Uterus (tissue), 2 donors: ENCODE measurements around the gene MS4A12.

ENCODE experiments used
- POLR2A ChIP-seq, 2 donors: fragments of 450-650 bp; IDR thresholded peaks; one replicate each; pipeline ENCODE4 v1.6.1; 2016; ENCODE audit warnings: antibody characterized with exemption in 2 of 2, mild to moderate bottlenecking in 1 of 2, moderate library complexity in 1 of 2
- TF ChIP-seq, protein P1 (sequence below), 4 experiments: fragments of 200-600 bp in 2 of 4; fragments of 450-650 bp in 2 of 4; sonication (generic) in 2 of 4; IDR thresholded peaks; one replicate each; pipeline ENCODE4 v1.5.1; 2016 to 2019; ENCODE audit warnings: antibody characterized with exemption in 4 of 4, mild to moderate bottlenecking in 2 of 4, moderate library complexity in 1 of 4

DNA sequence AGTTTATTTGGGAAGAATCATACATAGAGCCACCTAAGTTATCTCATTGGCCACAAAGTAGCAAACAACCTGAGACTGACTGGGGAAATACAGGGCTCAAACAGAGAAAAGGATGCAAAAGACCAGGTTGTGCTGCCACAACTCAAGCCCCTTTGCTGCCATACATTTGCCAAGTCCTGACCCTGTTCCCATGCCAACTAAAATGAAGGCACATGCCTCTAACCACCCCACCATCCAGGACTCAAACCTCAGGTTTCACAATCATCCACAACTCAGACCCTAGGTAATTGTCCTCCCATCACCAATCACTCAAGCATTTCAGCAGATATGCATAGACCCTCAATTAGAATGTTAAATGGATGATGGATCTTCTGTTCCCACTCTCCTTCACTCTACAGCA, 38.4 kb upstream of the MS4A12 start:
- TF ChIP-seq, protein P1, sequence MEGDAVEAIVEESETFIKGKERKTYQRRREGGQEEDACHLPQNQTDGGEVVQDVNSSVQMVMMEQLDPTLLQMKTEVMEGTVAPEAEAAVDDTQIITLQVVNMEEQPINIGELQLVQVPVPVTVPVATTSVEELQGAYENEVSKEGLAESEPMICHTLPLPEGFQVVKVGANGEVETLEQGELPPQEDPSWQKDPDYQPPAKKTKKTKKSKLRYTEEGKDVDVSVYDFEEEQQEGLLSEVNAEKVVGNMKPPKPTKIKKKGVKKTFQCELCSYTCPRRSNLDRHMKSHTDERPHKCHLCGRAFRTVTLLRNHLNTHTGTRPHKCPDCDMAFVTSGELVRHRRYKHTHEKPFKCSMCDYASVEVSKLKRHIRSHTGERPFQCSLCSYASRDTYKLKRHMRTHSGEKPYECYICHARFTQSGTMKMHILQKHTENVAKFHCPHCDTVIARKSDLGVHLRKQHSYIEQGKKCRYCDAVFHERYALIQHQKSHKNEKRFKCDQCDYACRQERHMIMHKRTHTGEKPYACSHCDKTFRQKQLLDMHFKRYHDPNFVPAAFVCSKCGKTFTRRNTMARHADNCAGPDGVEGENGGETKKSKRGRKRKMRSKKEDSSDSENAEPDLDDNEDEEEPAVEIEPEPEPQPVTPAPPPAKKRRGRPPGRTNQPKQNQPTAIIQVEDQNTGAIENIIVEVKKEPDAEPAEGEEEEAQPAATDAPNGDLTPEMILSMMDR (IDR thresholded peaks at IDR 0.05), result no peak
- TF ChIP-seq POLR2A (IDR thresholded peaks at IDR 0.05), result no peak
